Activated naive CD4-positive, alpha-beta T cell treated with anti-CD3 and anti-CD28 coated beads for 36 hours (primary cell): Measurements from ENCODE around the gene INTS15. TPM values are rescaled to one million over a fixed set of nuclear protein-coding genes. Genes with fewer than 3 reads are reported as not detected.

Experiments
- CTCF ChIA-PET: fragments of 350-600 bp; sonication (Branson Sonifier 250); formaldehyde crosslinking; loops from one replicate; lab custom pipeline; 2021; ENCODE audit warnings: antibody characterized with exemption; lab: Charles Lee
- DNase-seq: peaks from one replicate; pipeline ENCODE4 v3.0.0-alpha.2; 2020
- H3K27ac Mint-ChIP-seq: one replicate; pipeline ENCODE4 v1.8.0; 2021; ENCODE audit warnings: mild to moderate bottlenecking, mixed read lengths
- H3K27me3 Mint-ChIP-seq: one replicate; pipeline ENCODE4 v1.8.0; 2021; ENCODE audit warnings: low read depth, mixed read lengths
- H3K36me3 Mint-ChIP-seq: one replicate; pipeline ENCODE4 v1.8.0; 2021; ENCODE audit warnings: low read depth, mixed read lengths
- H3K4me1 Mint-ChIP-seq: one replicate; pipeline ENCODE4 v1.8.0; 2021; ENCODE audit warnings: low read depth, mixed read lengths
- H3K4me3 Mint-ChIP-seq: one replicate; pipeline ENCODE4 v1.8.0; 2021; ENCODE audit warnings: mild to moderate bottlenecking, moderate library complexity, mixed read lengths
- H3K9me3 Mint-ChIP-seq: one replicate; pipeline ENCODE4 v1.8.0; 2021; ENCODE audit warnings: mixed read lengths
- intact Hi-C: fragments of 100-400 bp; cut with micrococcal nuclease; formaldehyde crosslinking; loops from one replicate; pipeline ENCODE4 v1.15.1; 2023
- total RNA-seq, 2 experiments: library from RNA; stranded (reverse); gene quantifications; one replicate each; pipeline ENCODE4 v1.2.3, GENCODE V29; 2021

The INTS15 gene
- total RNA-seq: 10 to 100 TPM; 24.9 to 27.5 TPM

DNA sequence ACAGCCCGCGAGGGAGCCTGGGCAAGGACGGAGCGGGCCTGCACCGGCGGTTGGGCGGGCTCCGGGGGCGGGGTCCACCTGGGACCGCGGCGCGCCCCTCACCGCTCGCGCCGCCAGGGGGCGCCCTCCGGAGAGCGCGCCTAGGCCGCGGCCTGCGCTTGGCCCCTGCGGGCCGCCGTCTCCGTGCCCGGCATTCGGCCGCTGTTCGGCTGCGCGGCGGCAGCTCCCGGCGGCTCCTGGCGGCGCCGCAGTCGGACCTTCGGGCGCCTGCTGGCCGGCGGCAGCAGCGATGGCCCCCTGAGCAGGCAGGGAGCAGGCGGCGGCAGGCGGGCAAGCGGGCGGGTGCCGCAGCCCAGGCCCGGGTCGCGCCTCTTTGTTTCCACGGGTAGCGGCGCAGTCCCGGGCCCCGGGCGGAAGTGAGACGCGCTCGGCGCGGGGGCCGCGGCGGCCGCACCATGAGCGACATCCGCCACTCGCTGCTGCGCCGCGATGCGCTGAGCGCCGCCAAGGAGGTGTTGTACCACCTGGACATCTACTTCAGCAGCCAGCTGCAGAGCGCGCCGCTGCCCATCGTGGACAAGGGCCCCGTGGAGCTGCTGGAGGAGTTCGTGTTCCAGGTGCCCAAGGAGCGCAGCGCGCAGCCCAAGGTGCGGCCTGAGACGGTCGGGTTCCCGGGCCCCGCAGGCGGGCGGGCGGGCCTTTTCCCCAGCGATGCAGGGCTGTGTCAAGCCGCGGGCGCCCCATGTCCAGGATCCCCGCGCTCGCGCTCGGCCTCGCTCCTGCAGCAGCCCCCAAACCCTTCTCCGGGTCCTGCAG lies at the start of gene INTS15:
Gene INTS15 (plus strand): TSS at position 193 of the 816 bp plus-strand sequence. CDS start 263 bp downstream, at position 456.
- DNase-seq: peak; percentile 77
- CTCF ChIA-PET: interaction anchor here (0.6 to 3.0 kb wide), 10 partner anchors 9 to 734 kb away, joined by 3 to 9 read pairs (median 4); partner anchors contain the start of gene ZDHHC4
- peak within 1 kb of the TSS; percentile 83 for H3K4me3 Mint-ChIP-seq
- peaks cover 31% of the 10 kb centered on the region for H3K36me3 Mint-ChIP-seq
- no peaks in the 10 kb centered on the region for H3K9me3 Mint-ChIP-seq
- H3K27ac Mint-ChIP-seq: peak within 1 kb of the TSS; percentile 77
- H3K27me3 Mint-ChIP-seq: no peaks in the 10 kb centered on the region
- peaks cover 22% of the 10 kb centered on the region for H3K4me1 Mint-ChIP-seq
- intact Hi-C loops: loop anchor here (1.0 to 5.0 kb wide), 5 partner anchors 13 to 733 kb away; partner anchors contain the start of genes ZDHHC4, ZNF12 and ZNF316

DNA sequence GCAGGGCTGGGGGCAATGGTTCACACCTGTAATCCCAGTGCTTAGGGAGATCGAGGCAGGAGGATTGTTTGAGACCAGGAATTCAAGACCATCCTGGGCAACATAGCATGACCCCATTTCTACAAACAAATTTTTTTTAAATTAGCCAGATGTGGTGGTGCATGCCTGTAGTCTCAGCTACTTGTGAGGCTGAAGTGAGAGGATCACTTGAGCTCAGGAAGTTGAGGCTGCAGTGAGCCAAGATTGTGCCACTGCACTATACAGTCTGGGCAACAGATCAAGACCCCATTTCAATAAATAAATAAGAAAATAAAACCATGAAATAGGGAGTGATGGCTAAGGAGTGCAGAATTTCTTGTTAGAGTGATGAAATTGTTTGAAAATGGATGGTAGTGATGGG lies 47.5 kb upstream of the INTS15 start:
- H3K9me3 Mint-ChIP-seq: no peaks in the 10 kb centered on the region
- H3K27me3 Mint-ChIP-seq: peaks cover 13% of the 10 kb centered on the region
- CTCF ChIA-PET: interaction anchor here (0.6 to 1.6 kb wide), 2 partner anchors 15 to 16 kb away, joined by 3 to 9 read pairs; no protein-coding TSS in a partner anchor
- H3K36me3 Mint-ChIP-seq: no peaks in the 10 kb centered on the region
- intact Hi-C loops: no loop called here
- H3K4me1 Mint-ChIP-seq: peaks cover 12% of the 10 kb centered on the region
- no peak overlapping the region for H3K4me3 Mint-ChIP-seq
- no peak for DNase-seq
- no peak overlapping the region for H3K27ac Mint-ChIP-seq

DNA sequence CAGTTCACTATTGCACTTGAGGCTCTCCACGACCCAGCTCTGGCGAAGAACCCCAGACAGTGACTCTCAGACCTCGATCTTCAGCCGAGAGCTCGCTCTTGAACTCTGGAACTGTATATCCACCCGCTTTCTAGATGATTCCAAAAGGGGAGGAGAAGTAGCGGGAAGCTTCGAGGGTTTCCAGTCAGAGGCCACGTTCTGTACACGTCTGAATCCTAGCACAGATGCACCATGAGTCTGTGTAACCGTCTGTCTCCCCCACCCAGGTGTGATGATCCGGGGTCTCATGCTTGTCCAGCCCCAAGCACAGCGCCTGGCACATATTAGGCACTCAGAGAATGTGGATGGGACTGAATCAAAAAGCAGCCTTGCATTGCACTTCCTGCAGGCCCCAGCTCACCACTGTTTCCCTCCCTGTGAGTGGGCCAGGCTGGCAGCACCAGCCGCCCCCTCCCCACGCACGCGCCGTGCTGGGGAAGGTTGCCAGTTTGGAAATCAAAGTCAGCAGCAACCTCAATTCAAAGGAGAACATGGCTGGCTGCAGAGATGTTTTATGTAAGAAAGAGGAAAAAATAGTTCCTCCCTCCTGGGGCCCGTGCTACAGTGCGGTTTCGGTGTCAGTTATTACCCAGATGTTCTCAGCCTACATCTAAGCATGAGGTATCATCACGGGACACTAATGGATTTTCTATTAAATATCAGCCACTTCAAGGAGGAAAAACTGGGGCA lies 44.3 kb upstream of the INTS15 start:
- Mint-ChIP-seq H3K4me3 (no peak overlapping the region), H3K27ac (no peak overlapping the region), H3K4me1 (peaks cover 12% of the 10 kb centered on the region), H3K27me3 (peaks cover 2% of the 10 kb centered on the region), H3K9me3 (no peaks in the 10 kb centered on the region), H3K36me3 (no peaks in the 10 kb centered on the region)
- intact Hi-C loops: no loop called here
- no peak for DNase-seq
- CTCF ChIA-PET: interaction anchor here (0.9 to 2.5 kb wide), 2 partner anchors 13 to 17 kb away, joined by 3 to 6 read pairs; no protein-coding TSS in a partner anchor

DNA sequence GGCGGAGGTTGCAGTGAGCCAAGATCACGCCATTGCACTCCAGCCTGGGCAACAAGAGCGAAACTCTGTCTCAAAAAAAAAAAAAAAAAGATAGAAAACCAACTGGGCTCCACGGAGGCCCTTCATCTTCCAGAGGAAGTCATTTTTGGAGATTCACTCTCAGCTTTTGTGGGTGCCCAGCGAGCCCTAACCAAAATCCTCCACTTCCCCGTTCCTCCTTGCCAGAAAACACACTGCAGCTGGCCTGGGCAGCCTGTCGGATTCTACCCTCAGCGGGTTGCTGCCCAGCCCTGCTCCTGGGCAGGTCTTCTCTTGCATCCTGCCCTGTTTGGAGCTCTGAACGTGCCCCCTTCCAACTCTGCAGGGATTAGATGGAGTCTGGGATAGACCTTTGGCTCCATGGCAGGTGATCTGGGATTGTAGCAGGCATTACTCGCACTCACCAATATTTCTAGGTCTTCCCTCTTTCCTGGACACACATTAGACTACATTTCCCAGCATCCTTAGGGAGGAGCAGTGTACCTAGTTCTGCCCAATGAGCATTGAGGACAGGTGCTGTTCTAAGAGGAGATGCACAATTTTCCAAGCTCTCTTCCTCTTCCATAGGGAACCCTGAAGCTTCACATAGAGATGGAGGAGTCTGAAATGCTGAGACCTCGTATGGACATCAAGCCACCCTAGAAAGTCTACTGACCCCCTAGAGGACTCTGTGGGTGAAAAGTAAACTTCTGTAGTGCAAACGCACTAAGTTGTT lies 43.1 kb upstream of the INTS15 start:
- intact Hi-C loops: no loop called here
- Mint-ChIP-seq H3K4me1 (peaks cover 12% of the 10 kb centered on the region), H3K4me3 (no peak overlapping the region), H3K27ac (no peak overlapping the region), H3K9me3 (no peaks in the 10 kb centered on the region), H3K36me3 (no peaks in the 10 kb centered on the region), H3K27me3 (no peaks in the 10 kb centered on the region)
- CTCF ChIA-PET: interaction anchor here (1.1 kb wide), 1 partner anchor 13 kb away, joined by 4 read pairs; no protein-coding TSS in a partner anchor
- no peak for DNase-seq

DNA sequence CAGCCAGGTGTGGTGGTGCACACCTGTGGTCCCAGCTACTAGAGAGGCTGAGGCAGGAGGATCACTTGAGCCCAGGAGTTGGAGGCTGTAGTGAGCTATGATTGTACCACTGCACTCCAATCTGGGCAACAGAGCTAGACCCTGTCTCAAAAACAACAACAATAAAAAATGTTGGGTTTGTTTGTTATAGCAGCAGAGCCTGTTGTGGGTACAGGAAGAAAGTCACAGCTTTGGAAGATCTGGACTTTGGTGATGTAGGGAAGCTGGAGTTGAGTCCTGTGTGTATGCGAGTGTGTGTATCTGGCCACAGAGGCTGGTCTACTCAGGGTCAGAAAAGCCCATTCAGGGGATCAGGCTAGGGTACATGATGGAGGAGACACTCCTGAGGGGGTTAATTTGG lies 42.4 kb upstream of the INTS15 start:
- Mint-ChIP-seq H3K4me1 (peaks cover 12% of the 10 kb centered on the region), H3K4me3 (no peak overlapping the region), H3K27ac (no peak overlapping the region), H3K27me3 (no peaks in the 10 kb centered on the region), H3K36me3 (no peaks in the 10 kb centered on the region), H3K9me3 (no peaks in the 10 kb centered on the region)
- no peak for DNase-seq
- intact Hi-C loops: no loop called here
- CTCF ChIA-PET: interaction anchor here (1.1 kb wide), 1 partner anchor 12 kb away, joined by 4 read pairs; no protein-coding TSS in a partner anchor

DNA sequence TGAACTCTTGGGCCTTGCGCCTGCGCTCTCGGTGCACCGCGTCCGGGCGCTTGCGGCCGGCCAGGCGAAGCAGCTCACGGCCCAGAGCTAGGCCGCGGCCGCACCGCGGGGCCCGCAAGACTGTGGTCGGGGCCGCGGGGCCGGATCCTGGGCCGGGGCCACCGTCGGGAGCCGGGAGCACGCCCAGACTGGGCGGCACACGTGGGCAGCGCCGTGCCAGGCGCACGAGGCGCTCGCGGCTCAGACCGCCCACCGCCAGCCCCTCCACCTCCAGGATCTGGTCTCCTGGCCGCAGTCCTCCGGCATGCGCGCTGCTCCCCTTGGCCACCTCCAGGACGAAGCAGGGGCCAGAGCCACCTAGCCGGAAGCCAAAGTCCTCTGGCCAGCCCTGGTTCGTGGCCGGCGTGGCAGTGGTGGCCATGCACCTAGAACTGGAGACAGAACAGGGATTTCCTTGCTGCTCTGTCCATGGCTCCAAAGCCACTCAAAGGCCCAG lies 38.8 kb upstream of the INTS15 start, which contains the start of gene GRID2IP:
Gene GRID2IP (minus strand): TSS at position 446 of the 496 bp plus-strand sequence. CDS start 25 bp downstream, at position 421.
- Mint-ChIP-seq H3K27me3 (no peaks in the 10 kb centered on the region), H3K9me3 (no peaks in the 10 kb centered on the region), H3K4me1 (peaks cover 11% of the 10 kb centered on the region), H3K4me3 (no peak within 1 kb of the TSS), H3K27ac (no peak within 1 kb of the TSS), H3K36me3 (no peaks in the 10 kb centered on the region)
- no peak for DNase-seq
- intact Hi-C loops: no loop called here
- CTCF ChIA-PET: no interaction called here

DNA sequence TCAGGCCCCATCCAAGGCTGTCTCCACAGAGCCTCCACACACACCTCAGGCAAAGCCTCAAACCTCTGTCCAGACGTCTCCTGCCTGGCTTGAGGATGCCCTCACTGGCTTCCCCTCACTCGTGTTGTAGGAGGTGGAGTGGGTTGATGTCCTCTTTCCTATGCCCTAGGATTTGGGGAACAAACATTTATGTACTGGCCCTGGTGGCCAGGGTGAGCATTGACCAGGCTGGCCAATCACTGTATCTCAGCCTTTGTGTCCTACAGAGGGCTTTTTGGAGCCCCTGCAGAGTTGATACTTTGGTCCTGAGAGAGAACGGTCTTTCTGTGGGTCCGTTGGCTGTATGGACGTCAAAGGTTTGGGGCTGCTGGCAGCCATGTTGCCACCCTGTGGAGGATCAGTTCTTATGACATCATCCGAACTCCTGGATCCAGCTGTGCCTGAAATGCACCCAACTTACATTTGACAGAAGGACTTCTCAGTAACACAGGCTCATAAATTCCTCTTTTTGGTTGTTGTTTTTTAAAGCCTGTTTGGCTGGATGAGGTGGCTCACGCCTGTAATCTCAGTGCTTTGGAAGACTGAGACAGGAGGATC lies 36.3 kb upstream of the INTS15 start:
- CTCF ChIA-PET: interaction anchor here (1.0 to 1.8 kb wide), 2 partner anchors 22 to 37 kb away, joined by 3 to 9 read pairs; no protein-coding TSS in a partner anchor
- Mint-ChIP-seq H3K27ac (no peak overlapping the region), H3K36me3 (no peaks in the 10 kb centered on the region), H3K4me3 (no peak overlapping the region), H3K4me1 (peaks cover 7% of the 10 kb centered on the region), H3K27me3 (no peaks in the 10 kb centered on the region), H3K9me3 (no peaks in the 10 kb centered on the region)
- intact Hi-C loops: no loop called here
- DNase-seq: no peak

DNA sequence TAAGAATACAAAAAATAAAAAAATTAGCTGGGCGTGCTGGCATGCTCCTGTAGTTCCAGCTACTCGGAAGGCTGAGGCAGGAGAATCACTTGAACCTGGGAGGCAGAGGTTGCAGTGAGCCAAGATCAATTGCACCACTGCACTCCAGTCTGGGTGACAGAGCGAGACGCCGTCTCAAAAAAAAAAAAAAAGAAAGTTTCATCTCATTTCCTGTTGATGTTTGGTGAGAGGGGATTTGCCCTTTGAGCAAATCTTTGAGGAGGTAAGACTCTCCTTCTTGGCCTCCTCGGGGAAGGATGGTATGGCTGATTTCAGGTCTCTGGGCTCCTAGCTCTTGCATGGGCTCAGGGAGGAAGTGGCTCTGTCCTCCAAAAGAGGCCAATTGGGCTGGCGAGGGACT lies 35.0 kb upstream of the INTS15 start:
- peaks cover 7% of the 10 kb centered on the region for H3K4me1 Mint-ChIP-seq
- peak overlapping the region; percentile 34 for H3K4me3 Mint-ChIP-seq
- DNase-seq: peak; percentile 23
- H3K27me3 Mint-ChIP-seq: no peaks in the 10 kb centered on the region
- H3K9me3 Mint-ChIP-seq: no peaks in the 10 kb centered on the region
- peak overlapping the region; percentile 79 for H3K27ac Mint-ChIP-seq
- no peaks in the 10 kb centered on the region for H3K36me3 Mint-ChIP-seq
- intact Hi-C loops: no loop called here
- CTCF ChIA-PET: interaction anchor here (0.6 to 1.8 kb wide), 3 partner anchors 25 to 45 kb away, joined by 3 to 9 read pairs (median 6); no protein-coding TSS in a partner anchor

DNA sequence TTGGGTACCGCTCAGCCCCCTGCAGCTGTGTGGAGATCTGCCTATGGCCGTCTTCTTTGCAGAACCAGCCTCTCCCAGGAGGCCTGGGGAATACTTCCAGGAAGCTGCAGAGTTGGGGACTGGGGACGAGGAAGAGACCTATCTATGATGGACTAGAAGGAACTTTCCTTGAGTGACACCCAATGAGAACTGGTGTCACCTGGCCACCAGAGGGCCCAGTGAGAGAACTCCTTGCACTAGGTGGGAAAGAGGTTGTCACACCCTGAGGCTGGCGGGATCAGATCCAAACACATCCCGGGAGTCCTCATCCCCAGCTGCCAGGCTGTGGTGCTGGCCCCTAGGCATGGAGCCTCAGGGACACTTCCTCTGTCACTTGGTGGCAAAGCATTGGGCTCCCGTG lies 33.6 kb upstream of the INTS15 start:
- no peaks in the 10 kb centered on the region for H3K9me3 Mint-ChIP-seq
- DNase-seq: no peak
- CTCF ChIA-PET: no interaction called here
- H3K27ac Mint-ChIP-seq: no peak overlapping the region
- H3K36me3 Mint-ChIP-seq: no peaks in the 10 kb centered on the region
- no peak overlapping the region for H3K4me3 Mint-ChIP-seq
- intact Hi-C loops: no loop called here
- H3K27me3 Mint-ChIP-seq: no peaks in the 10 kb centered on the region
- peaks cover 7% of the 10 kb centered on the region for H3K4me1 Mint-ChIP-seq

DNA sequence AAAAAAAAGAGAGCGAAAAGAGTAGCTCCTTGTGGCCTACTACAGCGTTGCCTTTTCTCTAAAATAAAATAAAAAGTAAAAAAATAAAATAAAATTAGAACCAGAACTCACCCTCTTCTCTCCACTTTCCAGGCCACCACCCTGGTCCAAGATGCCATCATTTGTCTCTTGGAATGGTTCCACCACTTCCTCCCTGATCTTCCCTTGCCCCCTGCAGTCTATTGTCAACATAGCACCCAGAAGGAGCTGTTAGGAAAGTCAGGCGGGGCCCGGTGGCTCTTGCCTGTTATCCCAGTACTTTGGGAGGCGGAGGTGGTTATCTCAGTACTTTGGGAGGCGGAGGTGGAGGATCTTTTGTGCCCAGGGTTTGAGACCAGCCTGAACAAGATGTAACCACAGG lies 31.0 kb upstream of the INTS15 start:
- Mint-ChIP-seq H3K36me3 (no peaks in the 10 kb centered on the region), H3K4me1 (peaks cover 7% of the 10 kb centered on the region), H3K9me3 (no peaks in the 10 kb centered on the region), H3K27ac (no peak overlapping the region), H3K27me3 (no peaks in the 10 kb centered on the region), H3K4me3 (no peak overlapping the region)
- intact Hi-C loops: loop anchor here (1.0 kb wide), 1 partner anchor 43 kb away; no protein-coding TSS in a partner anchor
- CTCF ChIA-PET: interaction anchor here (0.6 to 4.6 kb wide), 17 partner anchors 11 to 946 kb away, joined by 3 to 32 read pairs (median 3); no protein-coding TSS in a partner anchor
- peak; percentile 55 for DNase-seq

DNA sequence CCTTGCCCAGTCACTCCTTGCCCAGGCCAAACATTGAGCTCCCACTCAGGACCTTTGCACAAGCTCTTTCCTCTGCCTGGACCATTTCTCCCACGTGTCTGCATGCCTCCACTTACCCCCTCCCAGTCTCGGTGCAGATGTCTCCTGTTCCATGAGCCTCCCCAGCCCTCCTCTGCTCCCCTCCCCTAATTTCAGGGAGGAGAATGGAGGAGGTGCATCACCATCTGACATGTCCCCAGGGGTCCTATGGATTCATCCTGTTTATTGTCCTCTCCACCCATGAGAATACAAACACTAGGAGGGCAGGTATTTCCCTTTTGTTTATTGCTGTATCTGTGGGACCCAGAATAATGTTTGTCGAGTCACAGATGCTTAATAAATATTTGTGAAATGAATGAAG lies 29.9 kb upstream of the INTS15 start:
- H3K27me3 Mint-ChIP-seq: no peaks in the 10 kb centered on the region
- DNase-seq: no peak
- CTCF ChIA-PET: interaction anchor here (0.6 to 4.6 kb wide), 6 partner anchors 12 to 50 kb away, joined by 3 to 32 read pairs (median 4); no protein-coding TSS in a partner anchor
- H3K36me3 Mint-ChIP-seq: no peaks in the 10 kb centered on the region
- H3K4me1 Mint-ChIP-seq: peaks cover 4% of the 10 kb centered on the region
- H3K9me3 Mint-ChIP-seq: no peaks in the 10 kb centered on the region
- H3K4me3 Mint-ChIP-seq: no peak overlapping the region
- no peak overlapping the region for H3K27ac Mint-ChIP-seq
- intact Hi-C loops: loop anchor here (1.0 kb wide), 1 partner anchor 44 kb away; no protein-coding TSS in a partner anchor
